ENCODE data around the gene DZIP1L. TPM values are rescaled to one million over a fixed set of nuclear protein-coding genes. Genes with fewer than 3 reads are reported as not detected.

The DZIP1L gene
- total RNA-seq, 1 experiment from 2014 or later: 3.8 TPM

GRCh38 chr3:138099417-138099816 lies 16.0 kb downstream of the DZIP1L start:
- Histone ChIP-seq H3K27ac (ENCODE audit: low read depth, low read length, poor library complexity, severe bottlenecking) (no peak overlapping the region), H3K4me1 (ENCODE audit: insufficient read depth, low read length, poor library complexity, severe bottlenecking) (no peaks in the 10 kb centered on the region), H3K36me3 (ENCODE audit: insufficient read depth, low read length, poor library complexity, severe bottlenecking) (no peaks in the 10 kb centered on the region), H3K9me3 (ENCODE audit: low read depth, low read length, poor library complexity, severe bottlenecking) (no peaks in the 10 kb centered on the region), H3K27me3 (replicated peaks; ENCODE audit: insufficient read depth, low read depth, low read length, poor library complexity) (no peaks in the 10 kb centered on the region), H3K4me3 (ENCODE audit: low read depth, low read length, poor library complexity, severe bottlenecking) (no peak overlapping the region)
- ChIA-PET CTCF (interaction anchor here (0.6 kb wide), 1 partner anchor 51 kb away, joined by 3 read pairs; no protein-coding TSS in a partner anchor), POLR2A (ENCODE audit: low non-redundant PET) (interaction anchor here (0.6 kb wide), 1 partner anchor 26 kb away, joined by 3 read pairs; no protein-coding TSS in a partner anchor)
- BruUV-seq (replicated peaks): no TSS peak
- DNase-seq (ENCODE audit: low spot score): no peak
- intact Hi-C loops (cut with micrococcal nuclease; ENCODE audit: unreplicated experiment): no loop called here
- TF ChIP-seq EZH2 (IDR thresholded peaks at IDR 0.05; ENCODE audit: borderline replicate concordance, low read depth, low read length, poor library complexity, severe bottlenecking) (no peak), CTCF (conservative IDR thresholded peaks at IDR 0.05; ENCODE audit: low read depth, low read length) (no peak)

GRCh38 chr3:138097192-138098172 lies 17.9 kb downstream of the DZIP1L start:
- Histone ChIP-seq H3K9me3 (ENCODE audit: low read depth, low read length, poor library complexity, severe bottlenecking) (no peaks in the 10 kb centered on the region), H3K27me3 (replicated peaks; ENCODE audit: insufficient read depth, low read depth, low read length, poor library complexity) (no peaks in the 10 kb centered on the region), H3K27ac (ENCODE audit: low read depth, low read length, poor library complexity, severe bottlenecking) (no peak overlapping the region), H3K4me3 (ENCODE audit: low read depth, low read length, poor library complexity, severe bottlenecking) (no peak overlapping the region), H3K36me3 (ENCODE audit: insufficient read depth, low read length, poor library complexity, severe bottlenecking) (no peaks in the 10 kb centered on the region), H3K4me1 (ENCODE audit: insufficient read depth, low read length, poor library complexity, severe bottlenecking) (no peaks in the 10 kb centered on the region)
- TF ChIP-seq EZH2 (IDR thresholded peaks at IDR 0.05; ENCODE audit: borderline replicate concordance, low read depth, low read length, poor library complexity, severe bottlenecking) (no peak), CTCF (conservative IDR thresholded peaks at IDR 0.05; ENCODE audit: low read depth, low read length) (peak; percentile 60)
- ChIA-PET CTCF (no interaction called here), POLR2A (ENCODE audit: low non-redundant PET) (no interaction called here)
- no TSS peak for BruUV-seq (replicated peaks)
- no peak for DNase-seq (ENCODE audit: low spot score)
- intact Hi-C loops (cut with micrococcal nuclease; ENCODE audit: unreplicated experiment): no loop called here

- ChIA-PET CTCF (no interaction called here), POLR2A (ENCODE audit: low non-redundant PET) (no interaction called here)
- no peaks in the 10 kb centered on the region for H3K36me3 ChIP-seq (ENCODE audit: insufficient read depth, low read length, poor library complexity, severe bottlenecking)
- H3K9me3 ChIP-seq (ENCODE audit: low read depth, low read length, poor library complexity, severe bottlenecking): no peaks in the 10 kb centered on the region
- no peak for DNase-seq (ENCODE audit: low spot score)
- no TSS peak for BruUV-seq (replicated peaks)
- H3K27ac ChIP-seq (ENCODE audit: low read depth, low read length, poor library complexity, severe bottlenecking): no peak overlapping the region
- H3K4me1 ChIP-seq (ENCODE audit: insufficient read depth, low read length, poor library complexity, severe bottlenecking): no peaks in the 10 kb centered on the region
- intact Hi-C loops (cut with micrococcal nuclease; ENCODE audit: unreplicated experiment): no loop called here
- no peak overlapping the region for H3K4me3 ChIP-seq (ENCODE audit: low read depth, low read length, poor library complexity, severe bottlenecking)
- H3K27me3 ChIP-seq (replicated peaks; ENCODE audit: insufficient read depth, low read depth, low read length, poor library complexity): no peaks in the 10 kb centered on the region
- TF ChIP-seq CTCF (conservative IDR thresholded peaks at IDR 0.05; ENCODE audit: low read depth, low read length): no peak
- no peak for TF ChIP-seq EZH2 (IDR thresholded peaks at IDR 0.05; ENCODE audit: borderline replicate concordance, low read depth, low read length, poor library complexity, severe bottlenecking)
These were observed 21.7 kb downstream of the DZIP1L start for GRCh38 chr3:138093721-138094120.
